IMR-90 (cell line): ENCODE results near the gene ABHD16A.

Experiments used
- CTCF ChIP-seq: conservative IDR thresholded peaks from 2 replicates; pipeline ENCODE4 v1.5.1; 2012; ENCODE audit warnings: mild to moderate bottlenecking, low read depth, low read length, improper control_type of control experiment
- MAFK ChIP-seq: IDR thresholded peaks from 2 replicates; pipeline ENCODE4 v1.6.1; 2012; ENCODE audit warnings: low read depth, low read length, improper control_type of control experiment
- POLR2A ChIP-seq: IDR thresholded peaks from 2 replicates; pipeline ENCODE4 v1.6.1; 2012; ENCODE audit warnings: mild to moderate bottlenecking, low read depth, low read length
- RFX5 ChIP-seq: IDR thresholded peaks from 2 replicates; pipeline ENCODE4 v1.8.0; 2012; ENCODE audit warnings: low read depth, mild to moderate bottlenecking, low read length, moderate library complexity

GRCh38 chr6:31643818-31644454 lies 59.2 kb downstream of the ABHD16A start:
- TF ChIP-seq MAFK (no peak), CTCF (no peak), RFX5 (no peak), POLR2A (no peak)
